ENCODE measurements around the gene ECE1. TPM values are rescaled to one million over a fixed set of nuclear protein-coding genes. Genes with fewer than 3 reads are reported as not detected.

Gene ECE1
- total and polyA plus RNA-seq, 2 of the 13 experiments (the other 11 are each of a cell fraction or from before 2014, with no cell fraction given): 13.5 to 21.2 TPM

DNA sequence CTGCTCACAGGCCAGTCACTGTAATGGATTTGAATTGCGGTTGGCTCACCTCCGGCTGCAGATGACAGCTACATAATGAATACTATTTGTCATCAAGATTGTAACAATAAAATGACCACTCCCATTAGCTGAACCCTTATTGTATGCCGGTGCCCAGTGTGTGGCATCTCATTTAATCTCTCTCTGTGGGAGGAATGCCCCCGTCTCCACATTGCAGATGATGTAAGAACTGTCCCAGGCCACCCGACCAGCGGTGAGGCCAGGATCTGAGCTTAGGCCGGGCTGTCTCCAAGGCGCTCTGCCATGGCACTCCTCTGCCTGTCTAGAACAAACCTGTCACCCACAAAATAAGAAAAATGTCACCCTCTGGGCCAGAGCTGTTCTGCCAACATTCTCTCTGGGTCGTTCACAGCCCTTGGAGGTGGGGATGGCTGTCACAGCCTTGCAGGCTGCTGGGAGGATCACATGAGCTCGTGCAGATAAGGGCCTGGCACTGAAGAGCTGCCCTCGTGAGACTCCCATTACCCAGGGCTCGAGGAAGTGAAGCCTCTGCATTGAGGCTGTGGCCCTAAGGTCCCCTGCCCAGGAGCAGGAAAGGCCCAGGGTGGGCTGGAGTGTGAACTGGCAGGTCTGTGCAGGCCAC lies 52.7 kb downstream of the ECE1 start:
- no peaks in the 10 kb centered on the region for H3K4me1 ChIP-seq (ENCODE audit: insufficient read depth, low read length)
- no peak for TF ChIP-seq ZNF44 (CRISPR knock-in tag; IDR thresholded peaks at IDR 0.05)
- TF ChIP-seq ZBTB7B (CRISPR knock-in tag; IDR thresholded peaks at IDR 0.05): no peak
- TF ChIP-seq ZNF382 (CRISPR knock-in tag; IDR thresholded peaks at IDR 0.05; ENCODE audit: borderline replicate concordance): no peak
- no peak for TF ChIP-seq MBNL3 (CRISPR knock-in tag; conservative IDR thresholded peaks at IDR 0.05)
- no peak for TF ChIP-seq RCOR2 (CRISPR knock-in tag; IDR thresholded peaks at IDR 0.05)
- H3K27me3 ChIP-seq (ENCODE audit: control insufficient read depth in 1 of 2, insufficient read depth in 2 of 2, low read length in 2 of 2): no peaks in the 10 kb centered on the region
- no peaks in the 10 kb centered on the region for H3K9me3 ChIP-seq (ENCODE audit: low read length)
- no peaks in the 10 kb centered on the region for H4K20me1 ChIP-seq (ENCODE audit: insufficient read depth, low read length)
- no TSS peak for BruUV-seq (replicated peaks)
- intact Hi-C loops (cut with micrococcal nuclease; ENCODE audit: unreplicated experiment): loop anchor here (10.0 kb wide), 1 partner anchor 257 kb away; no protein-coding TSS in a partner anchor
- no peak overlapping the region for H2AFZ ChIP-seq (ENCODE audit: low read length)
- no peaks in the 10 kb centered on the region for H3K79me2 ChIP-seq (ENCODE audit: insufficient read depth, low read length)
- H3K36me3 ChIP-seq (replicated peaks in 1 of 2; ENCODE audit: control insufficient read depth in 1 of 2, insufficient read depth in 2 of 2, low read length in 2 of 2): peaks cover 10 to 16% of the 10 kb centered on the region in 2 experiments; a peak in 3 of 5 replicates
- no peak for ATAC-seq
- POLR2A ChIA-PET: no interaction called here
- no peak overlapping the region for H3K9ac ChIP-seq (ENCODE audit: insufficient read depth, low read depth, low read length)
- H3K4me2 ChIP-seq (ENCODE audit: low read depth, low read length): no peak overlapping the region
- WGBS (ENCODE audit: low lambda C conversion rate): 89% methylated on average over 10 of the region's 12 CpGs
- in situ Hi-C loops (cut with HindIII; ENCODE audit: extremely low pct_ligation_motif_present, low pct_unique_long_range_greater_than_20kb): loop anchor here (25.0 kb wide), 1 partner anchor 250 kb away; no protein-coding TSS in a partner anchor
- FAIRE-seq: no peak
- CTCF ChIA-PET (ENCODE audit: low intra/inter-chr PET ratio, low total read pairs): no interaction called here
- no peak overlapping the region for H3K27ac ChIP-seq (ENCODE audit: extremely low read length, insufficient read depth, low read length)
- no peak overlapping the region for H3K4me3 ChIP-seq (replicated peaks in 1 of 3; ENCODE audit: insufficient read depth in 1 of 3, low read depth in 2 of 3, low read length in 3 of 3)
- no peak for DNase-seq (ENCODE audit: low spot score)

- FAIRE-seq (no peak), DNase-seq (ENCODE audit: low spot score) (no peak), ATAC-seq (no peak)
- Histone ChIP-seq H3K9me3 (ENCODE audit: low read length) (no peaks in the 10 kb centered on the region), H2AFZ (ENCODE audit: low read length) (no peak overlapping the region), H4K20me1 (ENCODE audit: insufficient read depth, low read length) (no peaks in the 10 kb centered on the region), H3K27me3 (ENCODE audit: control insufficient read depth in 1 of 2, insufficient read depth in 2 of 2, low read length in 2 of 2) (no peaks in the 10 kb centered on the region), H3K4me3 (replicated peaks in 1 of 3; ENCODE audit: insufficient read depth in 1 of 3, low read depth in 2 of 3, low read length in 3 of 3) (no peak overlapping the region), H3K9ac (ENCODE audit: insufficient read depth, low read depth, low read length) (no peak overlapping the region), H3K4me1 (ENCODE audit: insufficient read depth, low read length) (peaks cover 6% of the 10 kb centered on the region; the same call in 1 of the 2 replicates), H3K36me3 (replicated peaks in 1 of 2; ENCODE audit: control insufficient read depth in 1 of 2, insufficient read depth in 2 of 2, low read length in 2 of 2) (peaks cover 8 to 15% of the 10 kb centered on the region in 2 experiments; a peak in 3 of 5 replicates), H3K4me2 (ENCODE audit: low read depth, low read length) (no peak overlapping the region), H3K27ac (ENCODE audit: extremely low read length, insufficient read depth, low read length) (no peak overlapping the region), H3K79me2 (ENCODE audit: insufficient read depth, low read length) (no peaks in the 10 kb centered on the region)
- TF ChIP-seq MAFG (CRISPR knock-in tag; IDR thresholded peaks at IDR 0.05) (no peak), GATAD2A (CRISPR knock-in tag; IDR thresholded peaks at IDR 0.05) (no peak), ZNF839 (CRISPR knock-in tag; IDR thresholded peaks at IDR 0.05; ENCODE audit: borderline replicate concordance) (no peak)
- WGBS (ENCODE audit: low lambda C conversion rate): 97% methylated on average over 25 of the region's 25 CpGs
- intact Hi-C loops (cut with micrococcal nuclease; ENCODE audit: unreplicated experiment): loop anchor here (10.0 kb wide), 1 partner anchor 259 kb away; no protein-coding TSS in a partner anchor
- ChIA-PET CTCF (ENCODE audit: low intra/inter-chr PET ratio, low total read pairs) (no interaction called here), POLR2A (no interaction called here)
- in situ Hi-C loops (cut with HindIII; ENCODE audit: extremely low pct_ligation_motif_present, low pct_unique_long_range_greater_than_20kb): loop anchor here (25.0 kb wide), 1 partner anchor 251 kb away; no protein-coding TSS in a partner anchor
- BruUV-seq (replicated peaks): no TSS peak
Observed at GRCh38 chr1:21236178-21236577, 54.1 kb downstream of the ECE1 start.

Data from HepG2 (cell line).